Measurements from ENCODE around the gene TGFBR3L. TPM values are rescaled to one million over a fixed set of nuclear protein-coding genes. Genes with fewer than 3 reads are reported as not detected.

Gene TGFBR3L
- total RNA-seq, 1 donor from 2014 or later = 1.8 TPM

GRCh38 chr19:7904074-7905020 lies 10.3 kb upstream of the TGFBR3L start:
- H3K36me3 ChIP-seq = no peaks in the 10 kb centered on the region
- peak overlapping the region; percentile 92 for H3K4me3 Mint-ChIP-seq
- H3K4me1 ChIP-seq = peaks cover 11% of the 10 kb centered on the region
- H3K9me3 ChIP-seq (ENCODE audit: low read depth) = no peaks in the 10 kb centered on the region
- H3K27ac ChIP-seq = no peak overlapping the region
- peak overlapping the region; percentile 88 for H3K4me2 ChIP-seq
- H2AFZ ChIP-seq (replicated peaks) = no peak overlapping the region
- peaks cover 9% of the 10 kb centered on the region for H3F3A ChIP-seq (ENCODE audit: low read depth)
- H3K27me3 ChIP-seq = peaks cover 5% of the 10 kb centered on the region
- peaks cover 2% of the 10 kb centered on the region for H3K36me3 Mint-ChIP-seq
- H3K9ac ChIP-seq = no peak overlapping the region
- no peak for TF ChIP-seq EZH2 (IDR thresholded peaks at IDR 0.05)
- no peak for TF ChIP-seq CTCF (IDR thresholded peaks at IDR 0.05)
- no peak for TF ChIP-seq EZH2phosphoT487 (IDR thresholded peaks at IDR 0.05)
- peak overlapping the region; percentile 91 for H3K4me3 ChIP-seq
- H3K27me3 Mint-ChIP-seq (ENCODE audit: insufficient read depth, low read depth) = peaks cover 5% of the 10 kb centered on the region
- peaks cover 37% of the 10 kb centered on the region for H3K79me2 ChIP-seq (ENCODE audit: low read depth)
- no peaks in the 10 kb centered on the region for H3K9me3 Mint-ChIP-seq
- peaks cover 53% of the 10 kb centered on the region for H4K20me1 ChIP-seq (ENCODE audit: low read depth)
- DNase-seq (ENCODE audit: low spot score) = peak; percentile 66
- peaks cover 20% of the 10 kb centered on the region for H3K4me1 Mint-ChIP-seq
- peak overlapping the region; percentile 79 for H3K27ac Mint-ChIP-seq

GRCh38 chr19:7905268-7905667 lies 9.4 kb upstream of the TGFBR3L start:
- Histone ChIP-seq H3K9ac (no peak overlapping the region), H3K4me3 (no peak overlapping the region), H3K79me2 (ENCODE audit: low read depth) (peaks cover 37% of the 10 kb centered on the region), H3K36me3 (no peaks in the 10 kb centered on the region), H3K27me3 (peaks cover 5% of the 10 kb centered on the region), H3F3A (ENCODE audit: low read depth) (peaks cover 9% of the 10 kb centered on the region), H3K27ac (no peak overlapping the region), H3K9me3 (ENCODE audit: low read depth) (no peaks in the 10 kb centered on the region), H3K4me1 (peaks cover 11% of the 10 kb centered on the region), H4K20me1 (ENCODE audit: low read depth) (peaks cover 53% of the 10 kb centered on the region), H2AFZ (replicated peaks) (no peak overlapping the region), H3K4me2 (peak overlapping the region; percentile 88)
- H3K27me3 Mint-ChIP-seq (ENCODE audit: insufficient read depth, low read depth) = peaks cover 5% of the 10 kb centered on the region
- H3K4me1 Mint-ChIP-seq = peaks cover 20% of the 10 kb centered on the region
- DNase-seq (ENCODE audit: low spot score) = no peak
- TF ChIP-seq CTCF (IDR thresholded peaks at IDR 0.05) (no peak), EZH2 (IDR thresholded peaks at IDR 0.05) (no peak), EZH2phosphoT487 (IDR thresholded peaks at IDR 0.05) (no peak)
- peaks cover 2% of the 10 kb centered on the region for H3K36me3 Mint-ChIP-seq
- no peaks in the 10 kb centered on the region for H3K9me3 Mint-ChIP-seq
- peak overlapping the region; percentile 87 for H3K4me3 Mint-ChIP-seq
- peak overlapping the region; percentile 36 for H3K27ac Mint-ChIP-seq

GRCh38 chr19:7905859-7906258 lies 8.8 kb upstream of the TGFBR3L start:
- no peaks in the 10 kb centered on the region for H3K9me3 ChIP-seq (ENCODE audit: low read depth)
- Mint-ChIP-seq H3K27ac (peak overlapping the region; percentile 36), H3K4me1 (peaks cover 20% of the 10 kb centered on the region), H3K36me3 (peaks cover 2% of the 10 kb centered on the region), H3K9me3 (no peaks in the 10 kb centered on the region), H3K4me3 (peak overlapping the region; percentile 77), H3K27me3 (ENCODE audit: insufficient read depth, low read depth) (peaks cover 3% of the 10 kb centered on the region)
- no peak overlapping the region for H3K4me3 ChIP-seq
- no peaks in the 10 kb centered on the region for H3K36me3 ChIP-seq
- DNase-seq (ENCODE audit: low spot score) = no peak
- H3K79me2 ChIP-seq (ENCODE audit: low read depth) = peaks cover 37% of the 10 kb centered on the region
- H3F3A ChIP-seq (ENCODE audit: low read depth) = peaks cover 9% of the 10 kb centered on the region
- peaks cover 53% of the 10 kb centered on the region for H4K20me1 ChIP-seq (ENCODE audit: low read depth)
- no peak for TF ChIP-seq EZH2phosphoT487 (IDR thresholded peaks at IDR 0.05)
- no peak for TF ChIP-seq CTCF (IDR thresholded peaks at IDR 0.05)
- no peak for TF ChIP-seq EZH2 (IDR thresholded peaks at IDR 0.05)
- no peak overlapping the region for H2AFZ ChIP-seq (replicated peaks)
- H3K9ac ChIP-seq = no peak overlapping the region
- no peak overlapping the region for H3K27ac ChIP-seq
- no peak overlapping the region for H3K4me2 ChIP-seq
- peaks cover 11% of the 10 kb centered on the region for H3K4me1 ChIP-seq
- H3K27me3 ChIP-seq = peaks cover 5% of the 10 kb centered on the region

All from neural progenitor cell (in vitro differentiated cells).